ENCODE results near the gene STAG1.

- TF ChIP-seq ZHX1 (CRISPR knock-in tag; IDR thresholded peaks at IDR 0.05; ENCODE audit: low read depth), result no peak
- peak; percentile 37 for TF ChIP-seq CTCF (CRISPR knock-in tag; IDR thresholded peaks at IDR 0.05)
- no peak for TF ChIP-seq PAX8 (CRISPR knock-in tag; IDR thresholded peaks at IDR 0.05; ENCODE audit: borderline replicate concordance)
- TF ChIP-seq MAX (IDR thresholded peaks at IDR 0.05), result no peak
- TF ChIP-seq ZBTB3 (CRISPR knock-in tag; IDR thresholded peaks at IDR 0.05; ENCODE audit: borderline replicate concordance, low read depth), result no peak
- TF ChIP-seq CBX5 (CRISPR knock-in tag; IDR thresholded peaks at IDR 0.05; ENCODE audit: borderline replicate concordance), result no peak
- no peak for TF ChIP-seq ATF1 (CRISPR knock-in tag; IDR thresholded peaks at IDR 0.05)
- TF ChIP-seq NFAT5 (CRISPR knock-in tag; IDR thresholded peaks at IDR 0.05), result no peak
- TF ChIP-seq THAP9 (CRISPR knock-in tag; IDR thresholded peaks at IDR 0.05; ENCODE audit: borderline replicate concordance), result no peak
Observed at GRCh38 chr3:136734382-136735070, 17.7 kb downstream of the STAG1 start.

Data from HepG2 (cell line).